ENCODE results near the gene PIN4.
"Not testable (repeated sequence)": the region's sequence is repeated elsewhere in the genome, so short reads cannot be mapped to it uniquely, and the experiment has no call there.

PIN4 gene

GRCh38 chrX:72202792-72203401, 21.3 kb downstream of the PIN4 start:
- no peak for FAIRE-seq

GRCh38 chrX:72203421-72203820, 21.9 kb downstream of the PIN4 start:
- no peak for FAIRE-seq

GRCh38 chrX:72205706-72206105, 24.1 kb downstream of the PIN4 start:
- no peak for FAIRE-seq

GRCh38 chrX:72207366-72207765, 25.8 kb downstream of the PIN4 start:
- no peak for FAIRE-seq

- FAIRE-seq = no peak
Measured at GRCh38 chrX:72208126-72208800, 26.7 kb downstream of the PIN4 start.

- no peak for FAIRE-seq
Measured at GRCh38 chrX:72216973-72217372, 35.4 kb downstream of the PIN4 start.

GRCh38 chrX:72220375-72220774, 38.8 kb downstream of the PIN4 start:
- not testable (repeated sequence) for FAIRE-seq

- no peak for FAIRE-seq
Measured at GRCh38 chrX:72230290-72230689, 48.7 kb downstream of the PIN4 start.

- FAIRE-seq = no peak
Measured at GRCh38 chrX:72236841-72237240, 55.3 kb downstream of the PIN4 start.

- FAIRE-seq = no peak
Measured at GRCh38 chrX:72238183-72238582, 56.6 kb downstream of the PIN4 start.

GRCh38 chrX:72238721-72239475, 57.3 kb downstream of the PIN4 start, which contains the start of gene ERCC6L:
Gene ERCC6L (minus strand): TSS chrX:72239027. CDS start chrX:72238911, 116 bp downstream.
- no peak for FAIRE-seq

GRCh38 chrX:72240976-72241375, 59.4 kb downstream of the PIN4 start:
- no peak for FAIRE-seq

- FAIRE-seq = no peak
Measured at GRCh38 chrX:72243472-72243871, 61.9 kb downstream of the PIN4 start.

GRCh38 chrX:72245461-72246089, 64.0 kb downstream of the PIN4 start:
- FAIRE-seq = no peak

GRCh38 chrX:72247206-72247942, 65.8 kb downstream of the PIN4 start:
- FAIRE-seq = no peak
